Measurements from ENCODE around the gene SMIM35. TPM values are rescaled to one million over a fixed set of nuclear protein-coding genes. Genes with fewer than 3 reads are reported as not detected.

SMIM35 gene
- total and polyA plus RNA-seq, 2 of the 13 experiments (the other 11 are each of a cell fraction or from before 2014, with no cell fraction given) = not detected

- TF ChIP-seq MLXIP (CRISPR knock-in tag; IDR thresholded peaks at IDR 0.05; ENCODE audit: borderline replicate concordance) (no peak), ZNF335 (CRISPR knock-in tag; IDR thresholded peaks at IDR 0.05) (no peak), CC2D1A (CRISPR knock-in tag; IDR thresholded peaks at IDR 0.05) (no peak), SATB2 (CRISPR knock-in tag; IDR thresholded peaks at IDR 0.05) (no peak), ZSCAN31 (CRISPR knock-in tag; IDR thresholded peaks at IDR 0.05; ENCODE audit: low read depth) (no peak), ZSCAN29 (CRISPR knock-in tag; conservative IDR thresholded peaks at IDR 0.05) (no peak), ZNF460 (CRISPR knock-in tag; IDR thresholded peaks at IDR 0.05; ENCODE audit: borderline replicate concordance) (no peak)
Observed at GRCh38 chr11:118060081-118060661, 26.6 kb downstream of the SMIM35 start (continued).

- Histone ChIP-seq H3K4me1 (ENCODE audit: insufficient read depth, low read length) (no peaks in the 10 kb centered on the region), H3K9ac (ENCODE audit: insufficient read depth, low read depth, low read length) (no peak overlapping the region), H3K27me3 (ENCODE audit: control insufficient read depth in 1 of 2, insufficient read depth in 2 of 2, low read length in 2 of 2) (peaks cover 9 to 71% of the 10 kb centered on the region in 2 experiments; a peak in 4 of 5 replicates), H4K20me1 (ENCODE audit: insufficient read depth, low read length) (no peaks in the 10 kb centered on the region), H3K4me3 (replicated peaks in 1 of 3; ENCODE audit: insufficient read depth in 1 of 3, low read depth in 2 of 3, low read length in 3 of 3) (no peak overlapping the region), H3K4me2 (ENCODE audit: low read depth, low read length) (no peak overlapping the region), H3K36me3 (replicated peaks in 1 of 2; ENCODE audit: control insufficient read depth in 1 of 2, insufficient read depth in 2 of 2, low read length in 2 of 2) (no peaks in the 10 kb centered on the region), H3K27ac (ENCODE audit: extremely low read length, insufficient read depth, low read length) (no peak overlapping the region), H3K79me2 (ENCODE audit: insufficient read depth, low read length) (no peaks in the 10 kb centered on the region), H2AFZ (ENCODE audit: low read length) (no peak overlapping the region), H3K9me3 (ENCODE audit: low read length) (no peaks in the 10 kb centered on the region)
- ChIA-PET CTCF (ENCODE audit: low intra/inter-chr PET ratio, low total read pairs) (no interaction called here), POLR2A (no interaction called here)
- DNase-seq (ENCODE audit: low spot score) (no peak), FAIRE-seq (no peak), ATAC-seq (no peak)
- in situ Hi-C loops (cut with HindIII; ENCODE audit: extremely low pct_ligation_motif_present, low pct_unique_long_range_greater_than_20kb) = loop anchor here (10.0 kb wide), 1 partner anchor 225 kb away; no protein-coding TSS in a partner anchor
- BruUV-seq (replicated peaks) = no TSS peak
- WGBS (ENCODE audit: low lambda C conversion rate) = 37% methylated on average over 9 of the region's 11 CpGs
- intact Hi-C loops (cut with micrococcal nuclease; ENCODE audit: unreplicated experiment) = no loop called here
- TF ChIP-seq ZBTB49 (CRISPR knock-in tag; IDR thresholded peaks at IDR 0.05; ENCODE audit: borderline replicate concordance) (no peak), POLR2A (IDR thresholded peaks at IDR 0.05; ENCODE audit: insufficient read depth in 1 of 2, low read depth in 2 of 2, low read length in 2 of 2) (no peak), HNRNPH1 (optimal IDR thresholded peaks at IDR 0.05; ENCODE audit: low read depth, low read length) (no peak), NFAT5 (CRISPR knock-in tag; IDR thresholded peaks at IDR 0.05) (no peak), ZNF782 (CRISPR knock-in tag; IDR thresholded peaks at IDR 0.05; ENCODE audit: borderline replicate concordance) (no peak)
Observed at GRCh38 chr11:118059246-118059940, 27.4 kb downstream of the SMIM35 start.
